H1 (cell line): ENCODE results near the gene MRPL42. TPM values are rescaled to one million over a fixed set of nuclear protein-coding genes. Genes with fewer than 3 reads are reported as not detected.

ENCODE experiments used
- CEBPB ChIP-seq: IDR thresholded peaks from 2 replicates; pipeline ENCODE4 v1.6.1; 2012; ENCODE audit warnings: low read depth, low read length
- CHD1 ChIP-seq: IDR thresholded peaks from 2 replicates; pipeline ENCODE4 v1.6.1; 2012; ENCODE audit warnings: low read depth, low read length, improper control_type of control experiment
- CTBP2 ChIP-seq: IDR thresholded peaks from 2 replicates; pipeline ENCODE4 v1.7.0; 2011; ENCODE audit warnings: borderline replicate concordance, mild to moderate bottlenecking, moderate library complexity, mixed read lengths, low read length; ENCODE audit not compliant: insufficient read depth, insufficient read length
- JUN ChIP-seq: IDR thresholded peaks from 2 replicates; pipeline ENCODE4 v1.6.1; 2011; ENCODE audit warnings: low read depth, mild to moderate bottlenecking, improper control_type of control experiment, low read length
- KDM4A ChIP-seq: IDR thresholded peaks from one replicate; pipeline ENCODE4 v1.7.1; 2012; ENCODE audit warnings: low read depth, mild to moderate bottlenecking, moderate library complexity, low read length, inconsistent platforms; ENCODE audit not compliant: severe bottlenecking
- KDM5A ChIP-seq: fragments of 200-600 bp; IDR thresholded peaks from 2 replicates; pipeline ENCODE4 v1.7.1; 2012; ENCODE audit warnings: mild to moderate bottlenecking, low read length, inconsistent platforms, mixed read lengths
- POLR2AphosphoS5 ChIP-seq: IDR thresholded peaks from 2 replicates; pipeline ENCODE4 v1.6.1; 2011; ENCODE audit warnings: low read depth, low read length
- RAD21 ChIP-seq, 2 experiments: IDR thresholded peaks in 1 of 2; conservative IDR thresholded peaks in 1 of 2; 2 replicates each; pipeline ENCODE4 v1.6.1; 2011; ENCODE audit warnings: low read depth in 2 of 2, low read length in 2 of 2, improper control_type of control experiment in 1 of 2, inconsistent platforms in 1 of 2, mild to moderate bottlenecking in 1 of 2, moderate library complexity in 1 of 2
- SIRT6 ChIP-seq: IDR thresholded peaks from one replicate; pipeline ENCODE4 v1.7.1; 2012; ENCODE audit warnings: low read length, inconsistent platforms
- SIX5 ChIP-seq: IDR thresholded peaks from 2 replicates; pipeline ENCODE4 v1.6.1; 2011; ENCODE audit warnings: mild to moderate bottlenecking, low read depth, low read length
- TAF1 ChIP-seq: IDR thresholded peaks from 2 replicates; pipeline ENCODE4 v1.6.1; 2011; ENCODE audit warnings: mild to moderate bottlenecking, low read depth, low read length
- TAF7 ChIP-seq: optimal IDR thresholded peaks from 2 replicates; pipeline ENCODE3; 2011; ENCODE audit warnings: low read depth, mild to moderate bottlenecking, inconsistent platforms, low read length, moderate library complexity, borderline replicate concordance
- TBP ChIP-seq: IDR thresholded peaks from 2 replicates; pipeline ENCODE4 v1.6.1; 2011; ENCODE audit warnings: low read depth, low read length, improper control_type of control experiment
- TEAD4 ChIP-seq: IDR thresholded peaks from 2 replicates; pipeline ENCODE4 v1.6.1; 2012; ENCODE audit warnings: low read depth, low read length, inconsistent platforms, mixed read lengths
- USF2 ChIP-seq: IDR thresholded peaks from 2 replicates; pipeline ENCODE4 v1.6.1; 2011; ENCODE audit warnings: low read length, improper control_type of control experiment
- YY1 ChIP-seq: IDR thresholded peaks from 2 replicates; pipeline ENCODE4 v1.6.1; 2011; ENCODE audit warnings: low read depth, mild to moderate bottlenecking, low read length
- polyA plus RNA-seq, 7 experiments: library from polyadenylated mRNA; depleted of rRNA in 3 of 7; stranded (reverse) in 5 of 7; unstranded in 2 of 7; fragments of >200 nt in 5 of 7; fragments of 200-250 nt in 2 of 7; gene quantifications; 1 replicate in 5 of 7; 2 replicates in 1 of 7; 4 replicates in 1 of 7; pipeline versions ENCODE4 v1.2.1 to v1.2.3, GENCODE V29; 2011 to 2013; ENCODE audit warnings: missing spikeins in 2 of 7, mixed read lengths in 2 of 7
- total RNA-seq: library from RNA; stranded (reverse); fragmentation: NEBNext Ultra II Directional; extraction: Animal tissue kit (Norgen Biotek cat#: 25700); gene quantifications from 2 replicates; pipeline ENCODE4 v1.2.1, GENCODE V29; 2021
- TF ChIP-seq, protein P1 (sequence below): IDR thresholded peaks from 2 replicates; pipeline ENCODE4 v1.6.1; 2012; ENCODE audit warnings: inconsistent platforms
- TF ChIP-seq, protein P2 (sequence below): IDR thresholded peaks from 2 replicates; pipeline ENCODE4 v1.6.1; 2011; ENCODE audit warnings: low read depth, mild to moderate bottlenecking, low read length; ENCODE audit not compliant: insufficient read depth
- TF ChIP-seq, protein P3 (sequence below), 3 experiments: IDR thresholded peaks; 1 replicate in 2 of 3; 2 replicates in 1 of 3; pipeline versions ENCODE4 v1.5.1 to v1.6.1; 2011; ENCODE audit warnings: low read length in 3 of 3, mild to moderate bottlenecking in 3 of 3, inconsistent platforms in 2 of 3, low read depth in 1 of 3, moderate library complexity in 1 of 3; ENCODE audit not compliant: insufficient read depth in 1 of 3; ENCODE audit errors: control extremely low read depth in 1 of 3

MRPL42 gene
- total and polyA plus RNA-seq, 2 of the 8 experiments (the other 6 are each of a cell fraction or from before 2014, with no cell fraction given) = 110 to 176 TPM

GRCh38 chr12:93441617-93442410 lies 25.5 kb upstream of the MRPL42 start, which contains the start of gene UBE2N (continued):
- TF ChIP-seq CTBP2 (no peak), RAD21 (IDR thresholded peaks at IDR 0.05 in 1 of 2, conservative IDR thresholded peaks at IDR 0.05 in 1 of 2; ENCODE audit: low read depth in 2 of 2, low read length in 2 of 2) (no peak), USF2 (no peak), POLR2AphosphoS5 (peak; percentile 91), SIRT6 (no peak), CHD1 (no peak), CEBPB (no peak), KDM4A (peak; percentile 81), JUN (no peak), TEAD4 (peak; percentile 15; the same call in 1 of the 2 replicates), YY1 (peak; percentile 85), TAF1 (peak; percentile 71), TBP (peak; percentile 69), SIX5 (peak; percentile 31; the same call in 1 of the 2 replicates), TAF7 (peak; percentile 67), KDM5A (no peak; the same call in 1 of the 2 replicates)
- TF ChIP-seq, protein P1, sequence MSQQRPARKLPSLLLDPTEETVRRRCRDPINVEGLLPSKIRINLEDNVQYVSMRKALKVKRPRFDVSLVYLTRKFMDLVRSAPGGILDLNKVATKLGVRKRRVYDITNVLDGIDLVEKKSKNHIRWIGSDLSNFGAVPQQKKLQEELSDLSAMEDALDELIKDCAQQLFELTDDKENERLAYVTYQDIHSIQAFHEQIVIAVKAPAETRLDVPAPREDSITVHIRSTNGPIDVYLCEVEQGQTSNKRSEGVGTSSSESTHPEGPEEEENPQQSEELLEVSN = no peak; the same call in none of the 2 replicates
- TF ChIP-seq, protein P2, sequence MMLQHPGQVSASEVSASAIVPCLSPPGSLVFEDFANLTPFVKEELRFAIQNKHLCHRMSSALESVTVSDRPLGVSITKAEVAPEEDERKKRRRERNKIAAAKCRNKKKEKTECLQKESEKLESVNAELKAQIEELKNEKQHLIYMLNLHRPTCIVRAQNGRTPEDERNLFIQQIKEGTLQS = no peak
- TF ChIP-seq, protein P3, sequence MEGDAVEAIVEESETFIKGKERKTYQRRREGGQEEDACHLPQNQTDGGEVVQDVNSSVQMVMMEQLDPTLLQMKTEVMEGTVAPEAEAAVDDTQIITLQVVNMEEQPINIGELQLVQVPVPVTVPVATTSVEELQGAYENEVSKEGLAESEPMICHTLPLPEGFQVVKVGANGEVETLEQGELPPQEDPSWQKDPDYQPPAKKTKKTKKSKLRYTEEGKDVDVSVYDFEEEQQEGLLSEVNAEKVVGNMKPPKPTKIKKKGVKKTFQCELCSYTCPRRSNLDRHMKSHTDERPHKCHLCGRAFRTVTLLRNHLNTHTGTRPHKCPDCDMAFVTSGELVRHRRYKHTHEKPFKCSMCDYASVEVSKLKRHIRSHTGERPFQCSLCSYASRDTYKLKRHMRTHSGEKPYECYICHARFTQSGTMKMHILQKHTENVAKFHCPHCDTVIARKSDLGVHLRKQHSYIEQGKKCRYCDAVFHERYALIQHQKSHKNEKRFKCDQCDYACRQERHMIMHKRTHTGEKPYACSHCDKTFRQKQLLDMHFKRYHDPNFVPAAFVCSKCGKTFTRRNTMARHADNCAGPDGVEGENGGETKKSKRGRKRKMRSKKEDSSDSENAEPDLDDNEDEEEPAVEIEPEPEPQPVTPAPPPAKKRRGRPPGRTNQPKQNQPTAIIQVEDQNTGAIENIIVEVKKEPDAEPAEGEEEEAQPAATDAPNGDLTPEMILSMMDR (IDR thresholded peaks at IDR 0.05; ENCODE audit: control extremely low read depth in 1 of 3, insufficient read depth in 1 of 3, low read depth in 1 of 3, low read length in 3 of 3) = no peak
